GM18867 (cell line): ENCODE data around the gene CSHL1.

Experiments used
- ATAC-seq: cut with Tn5 transposase; IDR thresholded peaks from one replicate; pipeline ENCODE4 v1.9.1; 2021; ENCODE audit warnings: mild to moderate bottlenecking, moderate library complexity; ENCODE audit not compliant: unreplicated experiment

Gene CSHL1

GRCh38 chr17:63911041-63911635 is at the start of gene CSHL1:
Gene CSHL1, minus strand, starts transcription at chr17:63911258. Its CDS starts 62 bp downstream, at chr17:63911196.
- ATAC-seq = no peak

- no peak for ATAC-seq
Observed at GRCh38 chr17:63960430-63960829, 49.4 kb upstream of the CSHL1 start.

GRCh38 chr17:63960006-63960405 is 48.9 kb upstream of the CSHL1 start:
- no peak for ATAC-seq

- no peak for ATAC-seq
Observed at GRCh38 chr17:63956296-63956920, 45.4 kb upstream of the CSHL1 start.

- no peak for ATAC-seq
Observed at GRCh38 chr17:63955791-63956190, 44.7 kb upstream of the CSHL1 start.

- ATAC-seq = no peak
Observed at GRCh38 chr17:63955232-63955631, 44.2 kb upstream of the CSHL1 start.

- peak; percentile 44 for ATAC-seq
Observed at GRCh38 chr17:63954402-63955063, 43.5 kb upstream of the CSHL1 start.

GRCh38 chr17:63950940-63951907 is 40.2 kb upstream of the CSHL1 start:
- ATAC-seq = no peak

- no peak for ATAC-seq
Observed at GRCh38 chr17:63949576-63950250, 38.7 kb upstream of the CSHL1 start.

GRCh38 chr17:63948521-63948920 is 37.5 kb upstream of the CSHL1 start:
- ATAC-seq = no peak

GRCh38 chr17:63947711-63948330 is 36.8 kb upstream of the CSHL1 start:
- no peak for ATAC-seq

GRCh38 chr17:63946440-63947363 is 35.6 kb upstream of the CSHL1 start:
- no peak for ATAC-seq

- no peak for ATAC-seq
Observed at GRCh38 chr17:63945784-63946439, 34.9 kb upstream of the CSHL1 start.

- no peak for ATAC-seq
Observed at GRCh38 chr17:63944736-63945499, 33.9 kb upstream of the CSHL1 start.

- ATAC-seq = no peak
Observed at GRCh38 chr17:63943745-63944144, 32.7 kb upstream of the CSHL1 start.

- no peak for ATAC-seq
Observed at GRCh38 chr17:63942309-63942985, 31.4 kb upstream of the CSHL1 start.

- ATAC-seq = no peak
Observed at GRCh38 chr17:63941751-63942150, 30.7 kb upstream of the CSHL1 start.
